ENCODE measurements around the gene CGB5.
"Not testable (repeated sequence)": the region's sequence is repeated elsewhere in the genome, so short reads cannot be mapped to it uniquely, and the experiment has no call there.

CGB5 gene

DNA sequence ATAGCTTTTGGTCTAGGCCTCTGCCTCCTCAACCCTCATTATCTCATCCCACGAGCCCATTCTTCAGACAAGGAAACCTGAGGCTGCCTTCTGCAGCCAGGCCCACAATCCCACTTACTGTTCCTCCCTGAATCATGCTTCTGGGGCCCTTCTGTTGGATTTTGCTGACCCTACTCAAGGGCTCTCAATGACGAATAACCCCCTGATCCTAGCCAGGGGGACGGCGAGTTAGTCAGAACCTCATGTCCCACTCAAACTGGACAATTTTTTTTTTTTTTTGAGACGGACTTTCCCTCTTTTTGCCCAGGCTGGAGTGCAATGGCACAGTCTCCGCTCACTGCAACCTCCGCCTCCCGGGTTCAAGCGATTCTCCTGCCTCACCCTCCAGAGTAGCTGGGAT is 21.5 kb upstream of the CGB5 start:
- no peak for DNase-seq

DNA sequence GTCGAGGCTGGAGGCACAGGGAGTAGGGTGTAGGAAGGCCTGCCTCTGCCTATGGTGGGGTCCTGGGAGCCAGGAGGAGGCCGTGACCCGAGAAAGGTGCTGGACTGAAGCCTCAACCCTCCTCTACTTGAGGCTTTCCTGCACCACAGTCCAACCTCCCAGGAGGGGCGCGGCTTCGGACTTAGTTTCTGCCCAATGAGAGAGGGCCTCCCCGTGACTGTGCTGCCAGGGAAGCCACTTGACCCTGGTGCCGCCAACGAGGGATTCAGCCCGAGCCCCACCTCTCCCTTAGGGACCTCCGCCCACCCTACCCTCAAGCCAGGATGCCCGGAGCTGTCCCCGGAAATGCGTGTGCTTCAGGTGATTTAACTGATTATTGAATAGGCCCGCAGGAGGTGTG is 19.4 kb upstream of the CGB5 start, which contains the start of gene CGB3:
Gene CGB3, minus strand, starts transcription at position 101 of the 400 bp plus-strand sequence. CDS start 362 bp downstream, outside the sequence.
- DNase-seq: not testable (repeated sequence)

DNA sequence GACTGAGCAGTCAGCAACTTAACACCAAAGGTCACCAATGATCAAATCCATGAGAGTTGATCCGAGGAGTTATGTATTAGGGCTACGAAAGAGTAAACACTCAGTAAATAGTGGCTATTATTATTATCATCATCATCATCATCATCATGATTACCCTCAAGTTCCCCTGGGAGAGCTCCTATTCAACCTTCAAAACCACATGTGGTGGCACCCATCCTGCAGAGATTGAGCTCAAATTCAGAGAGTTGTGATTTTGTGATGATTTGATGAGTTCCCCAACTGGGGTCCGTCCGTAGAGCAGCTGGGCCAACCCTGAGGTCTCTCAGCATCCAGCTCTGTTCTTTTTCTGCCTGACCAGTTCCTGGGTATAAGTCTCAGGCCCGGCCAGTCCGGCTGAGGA is 18.6 kb upstream of the CGB5 start:
- not testable (repeated sequence) for DNase-seq

DNA sequence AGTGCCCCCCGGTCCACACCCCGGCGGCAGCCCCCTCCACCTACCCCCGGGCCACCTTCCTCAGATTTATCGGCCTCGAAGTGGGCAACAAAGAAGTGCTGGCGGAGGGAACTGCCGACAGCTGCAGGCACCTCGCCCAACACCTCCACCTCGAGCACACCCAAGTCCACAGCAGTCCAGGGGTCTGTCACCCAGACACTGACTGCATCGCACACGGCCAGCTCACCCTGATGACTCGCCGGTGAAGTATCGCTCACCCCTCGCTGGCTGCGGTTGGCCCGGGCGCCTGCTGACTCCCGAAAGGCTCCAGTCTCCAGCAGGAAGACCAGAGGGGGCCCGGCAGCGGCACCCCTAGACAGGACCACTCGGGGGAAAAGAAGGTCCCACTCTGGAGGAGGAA is 18.0 kb upstream of the CGB5 start:
- not testable (repeated sequence) for DNase-seq

DNA sequence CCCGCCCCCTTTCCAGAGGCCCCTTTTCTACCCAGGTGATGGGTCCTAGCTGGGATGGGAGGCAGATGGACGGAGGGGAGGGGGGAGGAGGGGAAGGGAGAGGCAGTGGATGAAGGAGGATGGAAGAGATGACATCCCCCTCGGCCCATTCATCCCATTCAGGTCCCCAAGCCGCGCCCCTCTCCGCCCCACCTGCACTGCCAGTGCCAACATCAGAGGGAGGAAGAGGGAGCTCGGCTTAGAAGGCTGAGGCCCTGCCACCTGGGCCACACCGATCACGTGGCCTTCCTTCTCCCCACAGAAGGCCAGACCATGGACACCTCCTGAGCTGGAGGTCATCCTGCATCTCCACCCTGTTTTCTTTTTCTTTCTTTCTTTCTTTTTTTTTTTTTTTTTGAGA is 15.0 kb upstream of the CGB5 start:
- not testable (repeated sequence) for DNase-seq

DNA sequence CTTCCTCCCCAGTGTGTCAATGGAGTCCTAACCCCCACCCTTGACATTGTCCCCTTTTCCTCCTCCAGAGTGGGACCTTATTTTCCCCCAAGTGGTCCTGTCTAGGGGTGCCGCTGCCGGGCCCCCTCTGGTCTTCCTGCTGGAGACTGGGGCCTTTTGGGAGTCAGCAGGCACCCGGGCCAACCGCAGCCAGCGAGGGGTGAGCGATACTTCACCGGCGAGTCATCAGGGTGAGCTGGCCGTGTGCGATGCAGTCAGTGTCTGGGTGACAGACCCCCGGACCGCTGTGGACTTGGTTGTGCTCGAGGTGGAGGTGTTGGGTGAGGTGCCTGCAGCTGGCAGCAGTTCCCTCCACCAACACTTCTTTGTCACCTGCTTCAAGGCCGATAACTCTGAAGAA is 13.9 kb upstream of the CGB5 start:
- DNase-seq: not testable (repeated sequence)

DNA sequence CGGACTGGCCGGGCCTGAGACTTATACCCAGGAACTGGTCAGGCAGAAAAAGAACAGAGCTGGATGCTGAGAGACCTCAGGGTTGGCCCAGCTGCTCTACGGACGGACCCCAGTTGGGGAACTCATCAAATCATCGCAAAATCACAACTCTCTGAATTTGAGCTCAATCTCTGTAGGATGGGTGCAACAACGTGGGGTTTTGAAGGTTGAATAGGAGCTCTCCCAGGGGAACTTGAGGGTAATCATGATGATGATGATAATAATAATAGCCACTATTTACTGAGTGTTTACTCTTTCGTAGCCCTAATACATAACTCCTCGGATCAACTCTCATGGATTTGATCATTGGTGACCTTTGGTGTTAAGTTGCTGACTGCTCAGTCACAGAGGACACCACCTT is 13.3 kb upstream of the CGB5 start:
- DNase-seq: not testable (repeated sequence)

DNA sequence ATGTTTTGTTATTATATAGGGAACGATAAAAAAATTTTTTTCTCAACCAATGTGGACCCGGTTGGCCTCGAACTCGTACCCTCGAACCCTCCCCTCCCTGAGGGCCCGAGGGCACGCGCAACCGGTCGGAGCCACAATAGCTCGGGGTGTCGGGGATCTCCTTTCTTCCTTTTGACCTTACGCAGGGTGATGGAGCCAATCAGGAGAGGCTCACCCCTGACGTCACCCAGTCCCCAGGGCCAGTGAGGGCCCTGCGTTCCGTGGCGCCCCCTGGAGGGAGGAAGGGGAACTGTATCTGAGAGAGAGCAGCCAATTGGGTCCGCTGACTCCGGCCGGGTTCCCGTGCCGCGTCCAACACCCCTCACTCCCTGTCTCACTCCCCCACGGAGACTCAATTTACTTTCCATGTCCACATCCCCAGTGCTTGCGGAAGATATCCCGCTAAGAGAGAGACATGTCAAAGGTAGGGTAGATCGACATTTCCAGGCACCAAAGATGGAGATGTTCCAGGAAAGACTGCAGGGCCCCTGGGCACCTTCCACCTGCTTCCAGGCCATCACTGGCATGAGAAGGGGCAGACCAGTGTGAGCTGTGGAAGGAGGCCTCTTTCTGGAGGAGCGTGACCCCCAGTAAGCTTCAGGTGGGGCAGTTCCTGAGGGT is 11.9 kb upstream of the CGB5 start, which contains the start of gene CGB2:
Gene CGB2, plus strand, starts transcription at position 249 of the 660 bp plus-strand sequence. Its CDS starts 206 bp downstream, at position 455.
- DNase-seq: not testable (repeated sequence)

DNA sequence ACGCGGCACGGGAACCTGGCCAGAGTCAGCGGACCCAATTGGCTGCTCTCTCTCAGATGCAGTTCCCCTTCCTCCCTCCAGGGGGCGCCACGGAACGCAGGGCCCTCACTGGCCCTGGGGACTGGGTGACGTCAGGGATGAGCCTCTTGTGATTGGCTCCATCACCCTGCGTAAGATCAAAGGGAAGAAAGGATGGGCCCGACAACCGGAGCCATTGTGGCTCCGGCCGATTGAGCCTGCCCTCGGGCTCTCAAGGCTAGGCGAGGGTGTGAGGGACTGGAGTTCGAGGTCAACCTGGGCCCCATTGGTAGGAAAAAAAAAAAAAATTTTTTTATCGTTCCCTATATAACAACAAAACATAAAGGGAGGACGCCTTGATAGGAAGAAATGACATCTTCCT is 6.8 kb upstream of the CGB5 start, which contains the start of gene CGB1:
Gene CGB1, minus strand, starts transcription at position 81 of the 400 bp plus-strand sequence. CDS start 184 bp downstream, outside the sequence.
- DNase-seq: not testable (repeated sequence)

DNA sequence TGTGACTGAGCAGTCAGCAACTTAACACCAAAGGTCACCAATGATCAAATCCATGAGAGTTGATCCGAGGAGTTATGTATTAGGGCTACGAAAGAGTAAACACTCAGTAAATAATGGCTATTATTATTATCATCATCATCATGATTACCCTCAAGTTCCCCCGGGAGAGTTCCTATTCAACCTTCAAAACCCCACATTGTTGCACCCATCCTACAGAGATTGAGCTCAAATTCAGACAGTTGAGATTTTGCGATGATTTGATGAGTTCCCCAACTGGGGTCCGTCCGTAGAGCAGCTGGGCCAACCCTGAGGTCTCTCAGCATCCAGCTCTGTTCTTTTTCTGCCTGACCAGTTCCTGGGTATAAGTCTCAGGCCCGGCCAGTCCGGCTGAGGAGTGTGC is 5.5 kb upstream of the CGB5 start:
- DNase-seq: not testable (repeated sequence)

DNA sequence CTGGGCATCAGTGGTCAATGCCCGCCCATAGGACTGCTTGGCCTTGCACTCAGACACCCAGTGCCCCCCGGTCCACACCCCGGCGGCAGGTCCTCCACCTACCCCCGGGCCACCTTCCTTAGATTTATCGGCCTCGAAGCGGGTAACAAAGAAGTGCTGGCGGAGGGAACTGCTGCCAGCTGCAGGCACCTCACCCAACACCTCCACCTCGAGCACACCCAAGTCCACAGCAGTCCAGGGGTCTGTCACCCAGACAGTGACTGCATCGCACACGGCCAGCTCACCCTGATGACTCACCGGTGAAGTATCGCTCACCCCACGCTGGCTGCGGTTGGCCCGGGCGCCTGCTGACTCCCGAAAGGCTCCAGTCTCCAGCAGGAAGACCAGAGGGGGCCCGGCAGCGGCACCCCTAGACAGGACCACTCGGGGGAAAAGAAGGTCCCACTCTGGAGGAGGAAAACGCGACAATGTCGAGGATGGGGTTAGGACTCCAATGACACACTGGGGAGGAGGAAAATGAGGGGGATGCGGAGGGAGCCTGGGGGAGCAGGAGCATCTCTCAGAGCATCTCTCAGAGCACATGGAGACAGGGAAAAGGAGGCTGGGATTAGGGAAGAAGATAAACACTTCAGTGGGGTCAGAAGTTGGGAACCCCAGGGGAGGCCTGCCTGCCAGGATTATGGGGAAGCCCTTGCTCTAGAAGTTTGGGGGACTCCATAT is 4.9 kb upstream of the CGB5 start:
- not testable (repeated sequence) for DNase-seq

DNA sequence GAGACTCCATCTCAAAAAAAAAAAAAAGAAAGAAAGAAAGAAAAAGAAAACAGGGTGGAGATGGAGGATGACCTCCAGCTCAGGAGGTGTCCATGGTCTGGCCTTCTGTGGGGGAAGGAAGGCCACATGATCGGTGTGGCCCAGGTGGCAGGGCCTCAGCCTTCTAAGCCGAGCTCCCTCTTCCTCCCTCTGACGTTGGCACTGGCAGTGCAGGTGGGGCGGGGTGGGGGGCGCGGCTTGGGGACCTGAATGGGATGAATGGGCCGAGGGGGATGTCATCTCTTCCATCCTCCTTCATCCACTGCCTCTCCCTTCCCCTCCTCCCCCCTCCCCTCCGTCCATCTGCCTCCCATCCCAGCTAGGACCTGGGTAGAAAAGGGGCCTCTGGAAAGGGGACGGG is 3.9 kb upstream of the CGB5 start:
- DNase-seq: not testable (repeated sequence)

DNA sequence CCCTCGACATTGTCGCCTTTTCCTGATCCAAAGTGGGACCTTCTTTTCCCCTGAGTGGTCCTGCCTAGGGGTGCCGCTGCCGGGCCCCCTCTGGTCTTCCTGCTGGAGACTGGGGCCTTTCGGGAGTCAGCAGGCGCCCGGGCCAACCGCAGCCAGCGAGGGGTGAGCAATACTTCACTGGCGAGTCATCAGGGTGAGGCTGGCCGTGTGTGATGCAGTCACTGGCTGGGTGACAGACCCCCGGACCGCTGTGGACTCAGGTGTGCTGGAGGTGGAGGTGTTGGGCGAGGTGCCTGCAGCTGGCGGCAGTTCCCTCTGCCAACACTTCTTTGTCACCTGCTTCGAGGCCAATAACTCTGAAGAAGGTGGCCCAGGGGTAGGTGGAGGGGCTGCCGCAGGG is 1.5 kb upstream of the CGB5 start:
- DNase-seq: no peak

DNA sequence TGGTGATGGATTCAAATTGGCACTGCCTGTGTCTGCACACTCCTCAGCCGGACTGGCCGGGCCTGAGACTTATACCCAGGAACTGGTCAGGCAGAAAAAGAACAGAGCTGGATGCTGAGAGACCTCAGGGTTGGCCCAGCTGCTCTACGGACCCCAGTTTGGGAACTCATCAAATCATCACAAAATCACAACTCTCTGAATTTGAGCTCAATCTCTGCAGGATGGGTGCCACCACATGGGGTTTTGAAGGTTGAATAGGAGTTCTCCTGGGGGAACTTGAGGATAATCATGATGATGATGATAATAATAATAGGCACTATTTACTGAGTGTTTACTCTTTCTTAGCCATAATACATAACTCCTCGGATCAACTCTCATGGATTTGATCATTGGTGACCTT is 982 bp upstream of the CGB5 start:
- DNase-seq: not testable (repeated sequence)

DNA sequence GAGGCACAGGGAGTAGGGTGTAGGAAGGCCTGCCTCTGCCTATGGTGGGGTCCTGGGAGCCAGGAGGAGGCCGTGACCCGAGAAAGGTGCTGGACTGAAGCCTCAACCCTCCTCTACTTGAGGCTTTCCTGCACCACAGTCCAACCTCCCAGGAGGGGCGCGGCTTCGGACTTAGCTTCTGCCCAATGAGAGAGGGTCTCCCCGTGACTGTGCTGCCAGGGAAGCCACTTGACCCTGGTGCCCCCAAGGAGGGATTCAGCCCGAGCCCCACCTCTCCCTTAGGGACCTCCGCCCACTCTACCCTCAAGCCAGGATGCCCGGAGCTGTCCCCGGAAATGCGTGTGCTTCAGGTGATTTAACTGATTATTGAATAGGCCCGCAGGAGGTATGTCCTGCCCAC is 5.4 kb downstream of the CGB5 start, which contains the start of gene CGB8:
Gene CGB8, minus strand, starts transcription at position 101 of the 400 bp plus-strand sequence. CDS start 372 bp downstream, outside the sequence.
- not testable (repeated sequence) for DNase-seq

DNA sequence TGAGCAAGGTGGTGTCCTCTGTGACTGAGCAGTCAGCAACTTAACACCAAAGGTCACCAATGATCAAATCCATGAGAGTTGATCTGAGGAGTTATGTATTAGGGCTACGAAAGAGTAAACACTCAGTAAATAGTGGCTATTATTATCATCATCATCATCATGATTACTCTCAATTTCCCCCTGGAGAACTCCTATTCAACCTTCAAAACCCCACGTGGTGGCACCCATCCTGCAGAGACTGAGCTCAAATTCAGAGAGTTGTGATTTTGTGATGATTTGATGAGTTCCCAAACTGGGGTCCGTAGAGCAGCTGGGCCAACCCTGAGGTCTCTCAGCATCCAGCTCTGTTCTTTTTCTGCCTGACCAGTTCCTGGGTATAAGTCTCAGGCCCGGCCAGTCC is 6.2 kb downstream of the CGB5 start:
- DNase-seq: not testable (repeated sequence)

DNA sequence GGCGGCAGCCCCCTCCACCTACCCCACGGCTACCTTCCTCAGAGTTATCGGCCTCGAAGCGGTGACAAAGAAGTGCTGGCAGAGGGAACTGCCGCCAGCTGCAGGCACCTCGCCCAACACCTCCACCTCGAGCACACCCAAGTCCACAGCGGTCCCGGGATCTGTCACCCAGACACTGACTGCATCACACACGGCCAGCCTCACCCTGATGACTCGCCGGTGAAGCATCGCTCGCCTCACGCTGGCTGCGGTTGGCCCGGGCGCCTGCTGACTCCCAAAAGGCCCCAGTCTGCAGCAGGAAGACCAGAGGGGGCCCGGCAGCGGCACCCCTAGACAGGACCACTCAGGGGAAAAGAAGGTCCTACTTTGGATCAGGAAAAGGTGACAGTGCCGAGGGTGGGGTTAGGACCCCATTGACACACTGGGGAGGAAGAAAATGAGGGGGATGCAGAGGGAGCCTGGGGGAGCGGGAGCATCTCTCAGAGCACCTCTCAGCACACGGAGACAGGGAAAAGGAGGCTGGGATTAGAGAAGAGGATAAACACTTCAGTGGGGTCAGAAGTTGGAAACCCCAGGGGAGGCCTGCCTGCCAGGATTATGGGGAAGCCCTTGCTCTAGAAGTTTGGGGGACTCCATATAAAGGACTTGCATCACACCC is 6.9 kb downstream of the CGB5 start:
- DNase-seq: not testable (repeated sequence)

DNA sequence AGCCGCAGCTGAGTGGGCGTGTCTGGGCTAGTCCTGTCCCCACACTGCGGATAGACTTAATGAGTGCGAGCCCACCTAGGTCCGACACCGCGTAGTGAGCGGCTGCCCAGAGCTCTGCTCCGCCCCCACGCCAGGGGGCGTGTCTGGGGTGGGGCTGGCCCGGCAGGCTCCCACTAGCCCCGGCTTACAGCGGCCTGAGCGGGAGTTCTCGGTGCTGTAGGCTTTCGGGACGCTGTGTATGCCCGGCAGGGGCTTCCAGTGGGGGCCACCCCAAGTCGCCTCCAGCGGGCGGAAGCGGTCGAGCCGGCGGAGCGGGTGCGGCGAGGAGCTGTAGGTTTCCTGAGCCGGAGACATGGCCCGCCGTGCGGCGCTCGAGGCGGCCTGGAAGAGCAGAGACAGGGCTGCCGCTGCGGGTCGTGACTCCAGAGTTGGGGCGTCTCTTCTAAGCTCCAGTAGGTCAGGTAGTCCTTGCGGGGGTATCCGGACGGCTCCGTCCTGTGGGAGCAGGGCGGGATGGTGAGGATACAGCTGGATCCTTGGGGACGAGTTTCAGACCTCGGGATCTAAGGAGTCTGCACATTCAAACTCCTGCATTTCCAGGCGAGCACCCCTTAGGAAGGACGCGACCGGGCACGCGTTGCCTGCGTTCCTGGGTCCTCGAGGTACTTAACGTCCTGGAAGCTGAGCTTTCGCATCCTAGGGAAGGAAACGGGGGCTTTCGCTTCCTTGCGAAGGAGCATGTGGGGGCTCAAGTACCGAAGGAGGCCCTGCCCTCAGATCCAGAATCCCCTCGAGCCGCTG is 12.7 kb downstream of the CGB5 start:
- no peak for DNase-seq

DNA sequence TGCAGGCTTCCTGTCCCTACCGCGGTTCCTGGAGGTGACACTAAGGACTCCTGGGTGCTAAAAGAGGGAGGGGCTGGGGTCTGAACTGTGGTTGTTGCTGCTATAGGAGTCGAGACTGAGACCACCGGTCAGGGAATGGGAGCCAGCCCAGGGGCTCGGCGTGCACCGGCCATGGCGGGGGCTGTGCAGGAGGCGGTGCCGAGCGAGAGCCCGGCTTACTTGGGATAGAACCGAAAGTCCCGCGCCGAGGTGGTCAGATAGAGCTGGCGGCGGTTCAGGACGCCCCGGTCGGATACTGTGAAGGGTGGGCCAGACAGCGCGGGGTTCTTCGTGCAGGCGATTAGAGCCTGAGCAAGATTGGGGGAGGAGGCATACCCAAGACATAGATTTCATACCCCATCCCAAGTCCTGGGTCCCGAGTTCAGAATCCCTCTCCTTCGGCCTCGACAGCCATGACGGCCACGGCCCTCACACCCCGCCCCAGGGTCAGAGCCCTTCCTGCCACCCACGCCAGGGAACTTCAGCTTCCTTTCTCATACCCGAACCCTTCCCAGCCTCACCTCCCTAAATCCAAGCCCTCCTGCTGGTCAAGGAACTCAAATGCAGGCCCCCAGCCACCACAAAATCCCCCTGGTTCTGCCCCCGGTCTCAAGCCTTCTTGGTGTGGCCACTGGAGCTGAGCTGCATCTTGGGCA is 13.4 kb downstream of the CGB5 start:
- not testable (repeated sequence) for DNase-seq

DNA sequence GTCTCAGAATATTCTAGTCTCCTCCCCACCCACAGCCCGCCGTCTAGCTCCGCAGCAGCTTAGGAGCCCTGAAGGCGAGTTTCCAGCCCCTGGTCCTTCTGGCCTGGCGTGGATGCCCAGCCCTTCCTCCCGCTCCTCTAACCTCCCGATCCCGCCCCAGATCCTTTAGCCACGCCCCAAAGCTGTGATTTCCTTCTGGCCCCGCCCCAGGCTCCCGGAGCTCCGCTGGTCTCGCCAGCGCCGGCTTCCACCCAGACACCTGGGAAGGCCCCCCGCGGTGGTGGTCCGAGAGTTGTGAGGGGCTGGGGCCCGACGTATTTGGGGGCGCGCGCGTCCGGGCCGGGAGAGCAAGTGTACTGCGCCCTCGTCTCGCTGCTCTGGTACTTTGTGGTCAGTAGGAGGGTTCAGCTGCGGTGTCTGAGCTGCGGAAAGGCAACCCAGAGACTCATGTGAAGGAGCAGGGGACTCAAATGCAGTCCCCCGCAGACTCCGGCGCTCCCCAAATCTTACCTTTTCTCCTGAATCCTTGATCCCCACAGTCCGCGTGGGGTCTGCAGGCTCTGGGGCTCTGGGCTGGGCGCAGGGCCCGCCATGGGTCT is 14.1 kb downstream of the CGB5 start, which contains the start of gene CGB7:
Gene CGB7, minus strand, starts transcription at position 114 of the 599 bp plus-strand sequence. CDS start 2,374 bp downstream, outside the sequence.
- no peak for DNase-seq

DNA sequence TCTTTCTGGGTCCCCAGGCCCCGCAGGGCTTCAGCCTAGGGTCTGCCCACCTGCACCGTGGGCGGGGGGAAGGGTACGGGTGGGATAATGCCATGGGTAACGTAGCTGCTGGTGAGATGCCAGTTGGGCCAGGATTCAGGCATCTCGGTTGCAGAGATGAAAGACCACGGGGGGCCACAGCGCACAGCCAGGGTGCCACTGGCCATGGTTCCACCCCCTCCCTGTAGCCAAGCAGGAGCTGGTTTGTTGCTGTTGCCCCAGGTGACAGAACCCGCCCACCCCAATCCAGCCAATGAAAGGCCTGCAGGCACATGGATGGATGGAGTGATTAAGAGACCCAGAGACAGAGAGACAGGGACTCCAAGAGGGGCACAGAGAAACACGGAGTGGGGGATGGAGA is 14.9 kb downstream of the CGB5 start:
- DNase-seq: no peak
